Testis (tissue), 3 donors: ENCODE data around the gene MNX1. TPM values are rescaled to one million over a fixed set of nuclear protein-coding genes. Genes with fewer than 3 reads are reported as not detected.
A peak's percentile ranks its signal among the peaks of the same experiment; 100 is the strongest.

Experiments
- DNase-seq: peaks from one replicate; pipeline ENCODE4 v3.0.0-alpha.2; 2019
- H3K27ac ChIP-seq, 2 donors: fragments of 200-600 bp; sonication (generic); one replicate each; pipeline ENCODE4 v1.5.1; 2019
- H3K27me3 ChIP-seq: fragments of 200-600 bp; sonication (generic); one replicate; pipeline ENCODE4 v1.5.1; 2019
- H3K36me3 ChIP-seq: fragments of 200-600 bp; sonication (generic); one replicate; pipeline ENCODE4 v1.5.1; 2017; ENCODE audit warnings: low read depth; ENCODE audit errors: missing control alignments
- H3K4me1 ChIP-seq: fragments of 200-600 bp; sonication (generic); one replicate; pipeline ENCODE4 v1.5.1; 2019
- H3K4me3 ChIP-seq, 2 donors: fragments of 200-600 bp; sonication (generic); one replicate each; pipeline ENCODE4 v1.5.1; 2017 to 2019
- H3K9me3 ChIP-seq: fragments of 200-600 bp; sonication (generic); one replicate; pipeline ENCODE4 v1.5.1; 2017
- POLR2A ChIP-seq: fragments of 450-650 bp; IDR thresholded peaks from one replicate; pipeline ENCODE4 v1.6.1; 2017; ENCODE audit warnings: antibody characterized with exemption, mild to moderate bottlenecking, moderate library complexity
- WGBS, 2 donors: methylation state at CpG; one replicate each; pipeline ENCODE4 v1.1.5; 2018; 5-methylcytosine and 5-hydroxymethylcytosine counted together
- intact Hi-C: fragments of 100-400 bp; cut with DNase I; formaldehyde crosslinking; loops from one replicate; pipeline ENCODE4 v1.15.1; 2023; ENCODE audit warnings: low total_unique reads
- polyA plus RNA-seq: library from polyadenylated mRNA; stranded (reverse); fragments of 350-450 nt; fragmentation: Illumina TruSeq; extraction: RNeasy Lipid Tissue Mini Kit (QIAGEN cat#74804); gene quantifications from one replicate; pipeline ENCODE4 v1.2.3, GENCODE V29; 2014; ENCODE audit warnings: low read depth, low replicate concordance; ENCODE audit not compliant: insufficient read depth
- total RNA-seq, 2 donors: library from RNA; depleted of rRNA; stranded (reverse); fragments of >200 nt; gene quantifications; one replicate each; pipeline ENCODE4 v1.2.3, GENCODE V29; 2016
- TF ChIP-seq, protein P1 (sequence below), 3 experiments: fragments of 450-650 bp in 2 of 3; fragments of 200-600 bp in 1 of 3; sonication (generic) in 1 of 3; IDR thresholded peaks; one replicate each; pipeline ENCODE4 v1.5.1; 2016 to 2019; ENCODE audit warnings: antibody characterized with exemption in 3 of 3, mild to moderate bottlenecking in 2 of 3, moderate library complexity in 1 of 3

Gene MNX1
- total and polyA plus RNA-seq, 3 donors from 2014 or later: 1.5 to 3.3 (median 3.0) TPM

GRCh38 chr7:156993021-156993924 lies 17.2 kb downstream of the MNX1 start:
- H3K9me3 ChIP-seq: no peaks in the 10 kb centered on the region
- H3K27ac ChIP-seq: no peak overlapping the region
- 25 to 43% methylated on average over 14 to 32 of the region's 32 CpGs for WGBS, 2 donors
- TF ChIP-seq, protein P1, sequence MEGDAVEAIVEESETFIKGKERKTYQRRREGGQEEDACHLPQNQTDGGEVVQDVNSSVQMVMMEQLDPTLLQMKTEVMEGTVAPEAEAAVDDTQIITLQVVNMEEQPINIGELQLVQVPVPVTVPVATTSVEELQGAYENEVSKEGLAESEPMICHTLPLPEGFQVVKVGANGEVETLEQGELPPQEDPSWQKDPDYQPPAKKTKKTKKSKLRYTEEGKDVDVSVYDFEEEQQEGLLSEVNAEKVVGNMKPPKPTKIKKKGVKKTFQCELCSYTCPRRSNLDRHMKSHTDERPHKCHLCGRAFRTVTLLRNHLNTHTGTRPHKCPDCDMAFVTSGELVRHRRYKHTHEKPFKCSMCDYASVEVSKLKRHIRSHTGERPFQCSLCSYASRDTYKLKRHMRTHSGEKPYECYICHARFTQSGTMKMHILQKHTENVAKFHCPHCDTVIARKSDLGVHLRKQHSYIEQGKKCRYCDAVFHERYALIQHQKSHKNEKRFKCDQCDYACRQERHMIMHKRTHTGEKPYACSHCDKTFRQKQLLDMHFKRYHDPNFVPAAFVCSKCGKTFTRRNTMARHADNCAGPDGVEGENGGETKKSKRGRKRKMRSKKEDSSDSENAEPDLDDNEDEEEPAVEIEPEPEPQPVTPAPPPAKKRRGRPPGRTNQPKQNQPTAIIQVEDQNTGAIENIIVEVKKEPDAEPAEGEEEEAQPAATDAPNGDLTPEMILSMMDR (IDR thresholded peaks at IDR 0.05): no peak
- TF ChIP-seq POLR2A: no peak
- DNase-seq: peak; percentile 79
- no peaks in the 10 kb centered on the region for H3K4me1 ChIP-seq
- intact Hi-C loops: no loop called here
- H3K4me3 ChIP-seq: no peak overlapping the region
- H3K36me3 ChIP-seq: no peaks in the 10 kb centered on the region
- no peaks in the 10 kb centered on the region for H3K27me3 ChIP-seq

GRCh38 chr7:156989766-156990535 lies 20.5 kb downstream of the MNX1 start:
- no peak overlapping the region for H3K4me3 ChIP-seq
- intact Hi-C loops: no loop called here
- H3K36me3 ChIP-seq: no peaks in the 10 kb centered on the region
- no peaks in the 10 kb centered on the region for H3K9me3 ChIP-seq
- 94% methylated on average over 15 to 22 of the region's 25 CpGs for WGBS, 2 donors
- no peak overlapping the region for H3K27ac ChIP-seq
- no peak for DNase-seq
- no peaks in the 10 kb centered on the region for H3K27me3 ChIP-seq
- TF ChIP-seq, protein P1 (IDR thresholded peaks at IDR 0.05): no peak
- TF ChIP-seq POLR2A: no peak
- H3K4me1 ChIP-seq: no peaks in the 10 kb centered on the region

DNA sequence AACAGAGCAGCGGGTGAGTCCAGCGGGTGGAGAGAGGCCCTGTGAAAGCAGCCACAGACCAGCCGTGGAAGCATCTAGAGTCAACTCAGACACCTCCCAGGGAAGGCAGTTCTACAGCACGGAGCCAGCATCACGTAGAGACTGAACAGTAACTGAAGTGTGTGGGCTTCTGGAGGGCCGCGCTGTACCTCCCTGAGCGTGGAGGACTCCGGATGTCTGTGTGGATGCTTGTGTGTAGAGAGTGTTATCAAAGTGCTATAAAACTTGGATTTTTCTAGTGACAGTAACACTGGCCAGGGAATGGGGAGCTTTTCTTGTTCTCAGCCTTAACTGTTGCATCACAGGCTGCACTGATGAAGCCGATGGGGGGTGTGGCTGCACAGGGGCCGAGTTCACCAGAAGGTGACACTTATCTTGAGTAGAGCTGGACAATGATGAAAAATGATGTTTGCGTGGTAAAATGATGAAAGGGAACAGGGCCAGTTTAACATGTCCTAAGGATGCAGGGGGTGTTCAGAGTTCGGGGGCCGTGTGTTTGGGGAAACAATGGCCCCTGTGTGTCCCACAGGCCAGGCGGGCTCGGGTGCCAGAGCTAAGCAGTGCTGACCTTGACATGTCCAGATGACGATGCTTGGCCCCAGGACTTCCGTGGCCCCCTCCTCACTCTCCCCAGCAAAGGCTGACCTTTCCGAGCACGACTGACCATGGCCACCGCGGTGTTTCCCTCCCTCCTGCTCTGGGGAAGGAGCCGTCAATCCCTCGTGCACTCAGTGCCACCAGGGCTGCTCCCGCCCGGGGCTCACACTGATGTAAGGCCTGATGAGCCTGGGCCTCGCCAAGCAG lies 21.9 kb downstream of the MNX1 start:
- WGBS, 2 donors: 52 to 73% methylated on average over 27 of the region's 27 CpGs
- Histone ChIP-seq H3K36me3 (no peaks in the 10 kb centered on the region), H3K9me3 (no peaks in the 10 kb centered on the region), H3K27ac (no peak overlapping the region), H3K4me1 (no peaks in the 10 kb centered on the region), H3K4me3 (no peak overlapping the region), H3K27me3 (no peaks in the 10 kb centered on the region)
- TF ChIP-seq, protein P1 (IDR thresholded peaks at IDR 0.05): no peak
- no peak for TF ChIP-seq POLR2A
- no peak for DNase-seq
- intact Hi-C loops: no loop called here

GRCh38 chr7:156986378-156986777 lies 24.1 kb downstream of the MNX1 start:
- H3K27ac ChIP-seq: no peak overlapping the region
- TF ChIP-seq POLR2A: no peak
- TF ChIP-seq, protein P1 (IDR thresholded peaks at IDR 0.05): no peak
- 92 to 96% methylated on average over 8 of the region's 8 CpGs for WGBS, 2 donors
- H3K27me3 ChIP-seq: no peaks in the 10 kb centered on the region
- no peaks in the 10 kb centered on the region for H3K4me1 ChIP-seq
- intact Hi-C loops: no loop called here
- no peak overlapping the region for H3K4me3 ChIP-seq
- DNase-seq: no peak
- no peaks in the 10 kb centered on the region for H3K9me3 ChIP-seq
- H3K36me3 ChIP-seq: no peaks in the 10 kb centered on the region
